Loucy (cell line): ENCODE measurements around the gene AHNAK2.

Source experiments
- H2AFZ ChIP-seq: fragments of 200-600 bp; sonication (generic); 2 replicates; pipeline ENCODE4 v1.6.0; 2016; ENCODE audit warnings: antibody characterized with exemption, mild to moderate bottlenecking, low read length, moderate library complexity
- H3F3A ChIP-seq: fragments of 200-600 bp; 2 replicates; pipeline ENCODE4 v1.6.0; 2016; ENCODE audit warnings: antibody characterized with exemption, low read depth, mild to moderate bottlenecking
- H3K27me3 ChIP-seq: fragments of 200-600 bp; sonication (generic); 2 replicates; pipeline ENCODE4 v1.6.1; 2014; ENCODE audit warnings: low read length, mild to moderate bottlenecking; ENCODE audit not compliant: insufficient read depth, poor library complexity, severe bottlenecking
- H3K36me3 ChIP-seq: fragments of 200-600 bp; sonication (generic); 2 replicates; pipeline ENCODE4 v1.6.1; 2016; ENCODE audit warnings: low read length; ENCODE audit not compliant: insufficient read depth
- H3K4me1 ChIP-seq: fragments of 200-600 bp; sonication (generic); 2 replicates; pipeline ENCODE4 v1.5.1; 2014; ENCODE audit warnings: low read length, mild to moderate bottlenecking; ENCODE audit not compliant: insufficient read depth, poor library complexity, severe bottlenecking
- H3K4me2 ChIP-seq: fragments of 200-600 bp; sonication (generic); 2 replicates; pipeline ENCODE4 v1.6.0; 2014; ENCODE audit warnings: antibody characterized with exemption, low read length, low read depth, mild to moderate bottlenecking; ENCODE audit not compliant: poor library complexity, severe bottlenecking
- H3K4me3 ChIP-seq: fragments of 200-600 bp; sonication (generic); 2 replicates; pipeline ENCODE4 v1.5.1; 2014; ENCODE audit warnings: low read length, mild to moderate bottlenecking, mixed read lengths; ENCODE audit not compliant: poor library complexity, severe bottlenecking
- H3K79me2 ChIP-seq: fragments of 200-600 bp; sonication (generic); 2 replicates; pipeline ENCODE4 v1.6.1; 2014; ENCODE audit warnings: low read length; ENCODE audit not compliant: insufficient read depth
- H3K9ac ChIP-seq: fragments of 200-600 bp; sonication (generic); 2 replicates; pipeline ENCODE4 v1.6.0; 2014; ENCODE audit warnings: mild to moderate bottlenecking, low read depth, low read length, moderate library complexity; ENCODE audit not compliant: poor library complexity, severe bottlenecking
- H3K9me2 ChIP-seq: fragments of 200-600 bp; sonication (generic); replicated peaks from 2 replicates; pipeline ENCODE4 v1.6.1; 2016; ENCODE audit warnings: low read depth, low read length, mixed read lengths
- H3K9me3 ChIP-seq: fragments of 200-600 bp; sonication (generic); 2 replicates; pipeline ENCODE4 v1.6.1; 2014; ENCODE audit warnings: mild to moderate bottlenecking, antibody characterized with exemption, low read length, low read depth; ENCODE audit not compliant: insufficient read depth
- H4K20me1 ChIP-seq: fragments of 200-600 bp; sonication (generic); 2 replicates; pipeline ENCODE4 v1.6.0; 2014; ENCODE audit warnings: antibody characterized with exemption, low read length, mild to moderate bottlenecking; ENCODE audit not compliant: insufficient read depth, poor library complexity, severe bottlenecking
- CTCF ChIP-seq: fragments of 200-600 bp; sonication (generic); conservative IDR thresholded peaks from 2 replicates; pipeline ENCODE4 v1.5.1; 2014; ENCODE audit warnings: mild to moderate bottlenecking, antibody characterized with exemption, low read length
- EZH2phosphoT487 ChIP-seq: fragments of 200-600 bp; IDR thresholded peaks from 2 replicates; pipeline ENCODE4 v1.6.1; 2018; ENCODE audit warnings: antibody characterized with exemption, mild to moderate bottlenecking, moderate library complexity, borderline replicate concordance

AHNAK2 gene

GRCh38 chr14:105023144-105023543 lies 45.0 kb upstream of the AHNAK2 start:
- peaks cover 23% of the 10 kb centered on the region for H4K20me1 ChIP-seq
- H3K4me2 ChIP-seq = no peak overlapping the region
- H3K79me2 ChIP-seq = peaks cover 44% of the 10 kb centered on the region
- no peaks in the 10 kb centered on the region for H3K9me2 ChIP-seq
- H2AFZ ChIP-seq = no peak overlapping the region
- H3K4me1 ChIP-seq = peaks cover 61% of the 10 kb centered on the region
- no peaks in the 10 kb centered on the region for H3F3A ChIP-seq
- no peak for TF ChIP-seq CTCF
- no peaks in the 10 kb centered on the region for H3K9me3 ChIP-seq
- no peaks in the 10 kb centered on the region for H3K36me3 ChIP-seq
- H3K27me3 ChIP-seq = peaks cover 8% of the 10 kb centered on the region
- no peak overlapping the region for H3K4me3 ChIP-seq
- H3K9ac ChIP-seq = peak overlapping the region; percentile 18

- peaks cover 8% of the 10 kb centered on the region for H3K27me3 ChIP-seq
- H4K20me1 ChIP-seq = peaks cover 30% of the 10 kb centered on the region
- no peaks in the 10 kb centered on the region for H3K9me3 ChIP-seq
- H3K9ac ChIP-seq = peak overlapping the region; percentile 95
- no peak for TF ChIP-seq EZH2phosphoT487
- no peak for TF ChIP-seq CTCF
- H3K79me2 ChIP-seq = peaks cover 53% of the 10 kb centered on the region
- H3K4me1 ChIP-seq = peaks cover 57% of the 10 kb centered on the region
- no peaks in the 10 kb centered on the region for H3K9me2 ChIP-seq
- H3K4me3 ChIP-seq = peak overlapping the region; percentile 94
- H2AFZ ChIP-seq = no peak overlapping the region
- H3K4me2 ChIP-seq = peak overlapping the region; percentile 96
- no peaks in the 10 kb centered on the region for H3F3A ChIP-seq
- no peaks in the 10 kb centered on the region for H3K36me3 ChIP-seq
Observed at GRCh38 chr14:105022276-105022670, 44.1 kb upstream of the AHNAK2 start.

- peaks cover 35% of the 10 kb centered on the region for H4K20me1 ChIP-seq
- peak overlapping the region; percentile 95 for H3K9ac ChIP-seq
- 0 out of 2 replicates have a peak, but pooled peaks cover 2% of the 10 kb centered on the region for H3K36me3 ChIP-seq
- H3F3A ChIP-seq = no peaks in the 10 kb centered on the region
- peaks cover 58% of the 10 kb centered on the region for H3K79me2 ChIP-seq
- peak overlapping the region; percentile 94 for H3K4me3 ChIP-seq
- peak overlapping the region; percentile 73 for H2AFZ ChIP-seq
- H3K27me3 ChIP-seq = peaks cover 8% of the 10 kb centered on the region
- no peak for TF ChIP-seq EZH2phosphoT487
- peak; percentile 53 for TF ChIP-seq CTCF
- H3K4me2 ChIP-seq = peak overlapping the region; percentile 96
- H3K9me2 ChIP-seq = no peaks in the 10 kb centered on the region
- no peaks in the 10 kb centered on the region for H3K9me3 ChIP-seq
- H3K4me1 ChIP-seq = peaks cover 57% of the 10 kb centered on the region
Observed at GRCh38 chr14:105021656-105022275, 43.6 kb upstream of the AHNAK2 start.
